ES-I3 (cell line): Measurements from ENCODE around the gene DEPDC5.

Experiments
- H3K36me3 ChIP-seq: 2 replicates; pipeline ENCODE4 v1.6.1; 2013; ENCODE audit warnings: mild to moderate bottlenecking, low read length, control low read depth, moderate library complexity; ENCODE audit not compliant: insufficient read depth
- H3K4me1 ChIP-seq: 2 replicates; pipeline ENCODE4 v1.6.1; 2013; ENCODE audit warnings: mild to moderate bottlenecking, control low read depth, low read length; ENCODE audit not compliant: insufficient read depth
- H3K9ac ChIP-seq: 2 replicates; pipeline ENCODE4 v1.6.1; 2013; ENCODE audit warnings: low read depth, mild to moderate bottlenecking, low read length, moderate library complexity
- H3K9me3 ChIP-seq: 2 replicates; pipeline ENCODE4 v1.6.1; 2013; ENCODE audit warnings: mild to moderate bottlenecking, low read length, moderate library complexity; ENCODE audit not compliant: control insufficient read depth, insufficient read depth

The DEPDC5 gene

GRCh38 chr22:31950226-31950625, 196.4 kb downstream of the DEPDC5 start:
- Histone ChIP-seq H3K36me3 (peaks cover 29% of the 10 kb centered on the region), H3K4me1 (peaks cover 33% of the 10 kb centered on the region), H3K9me3 (no peaks in the 10 kb centered on the region), H3K9ac (no peak overlapping the region)

GRCh38 chr22:31951194-31952093, 197.6 kb downstream of the DEPDC5 start:
- H3K4me1 ChIP-seq, result peaks cover 31% of the 10 kb centered on the region
- peaks cover 33% of the 10 kb centered on the region for H3K36me3 ChIP-seq
- no peaks in the 10 kb centered on the region for H3K9me3 ChIP-seq
- no peak overlapping the region for H3K9ac ChIP-seq

- Histone ChIP-seq H3K36me3 (peaks cover 38% of the 10 kb centered on the region), H3K9ac (no peak overlapping the region), H3K4me1 (peaks cover 25% of the 10 kb centered on the region), H3K9me3 (no peaks in the 10 kb centered on the region)
Observed at GRCh38 chr22:31952094-31952401, 198.2 kb downstream of the DEPDC5 start.

GRCh38 chr22:31952472-31952871, 198.7 kb downstream of the DEPDC5 start:
- Histone ChIP-seq H3K4me1 (peaks cover 22% of the 10 kb centered on the region), H3K9me3 (no peaks in the 10 kb centered on the region), H3K9ac (no peak overlapping the region), H3K36me3 (peaks cover 40% of the 10 kb centered on the region)

- Histone ChIP-seq H3K36me3 (peaks cover 40% of the 10 kb centered on the region), H3K4me1 (peaks cover 20% of the 10 kb centered on the region), H3K9ac (no peak overlapping the region), H3K9me3 (no peaks in the 10 kb centered on the region)
Observed at GRCh38 chr22:31953261-31953660, 199.4 kb downstream of the DEPDC5 start.

GRCh38 chr22:31954535-31955523, 201.0 kb downstream of the DEPDC5 start:
- Histone ChIP-seq H3K4me1 (peaks cover 20% of the 10 kb centered on the region), H3K36me3 (peaks cover 31% of the 10 kb centered on the region), H3K9ac (no peak overlapping the region), H3K9me3 (no peaks in the 10 kb centered on the region)

GRCh38 chr22:31956360-31956759, 202.5 kb downstream of the DEPDC5 start:
- Histone ChIP-seq H3K4me1 (peaks cover 20% of the 10 kb centered on the region), H3K36me3 (peaks cover 22% of the 10 kb centered on the region), H3K9ac (no peak overlapping the region), H3K9me3 (no peaks in the 10 kb centered on the region)
